ENCODE data around the gene GPX4. TPM values are rescaled to one million over a fixed set of nuclear protein-coding genes. Genes with fewer than 3 reads are reported as not detected.

Gene GPX4
- total and polyA plus RNA-seq, 3 donors from 2014 or later = 1,153 to 1,893 (median 1,773) TPM

GRCh38 chr19:1107661-1108261 lies 4.0 kb downstream of the GPX4 start:
- intact Hi-C loops (cut with DNase I; ENCODE audit: low total_unique reads) = no loop called here
- peaks cover 45% of the 10 kb centered on the region for H3K4me1 ChIP-seq
- 58 to 78% methylated on average over 2 to 25 of the region's 25 CpGs for WGBS, 2 donors
- no peaks in the 10 kb centered on the region for H3K9me3 ChIP-seq
- H3K27ac ChIP-seq = no peak overlapping the region
- no peak for TF ChIP-seq POLR2A (IDR thresholded peaks at IDR 0.05)
- TF ChIP-seq, protein P1, sequence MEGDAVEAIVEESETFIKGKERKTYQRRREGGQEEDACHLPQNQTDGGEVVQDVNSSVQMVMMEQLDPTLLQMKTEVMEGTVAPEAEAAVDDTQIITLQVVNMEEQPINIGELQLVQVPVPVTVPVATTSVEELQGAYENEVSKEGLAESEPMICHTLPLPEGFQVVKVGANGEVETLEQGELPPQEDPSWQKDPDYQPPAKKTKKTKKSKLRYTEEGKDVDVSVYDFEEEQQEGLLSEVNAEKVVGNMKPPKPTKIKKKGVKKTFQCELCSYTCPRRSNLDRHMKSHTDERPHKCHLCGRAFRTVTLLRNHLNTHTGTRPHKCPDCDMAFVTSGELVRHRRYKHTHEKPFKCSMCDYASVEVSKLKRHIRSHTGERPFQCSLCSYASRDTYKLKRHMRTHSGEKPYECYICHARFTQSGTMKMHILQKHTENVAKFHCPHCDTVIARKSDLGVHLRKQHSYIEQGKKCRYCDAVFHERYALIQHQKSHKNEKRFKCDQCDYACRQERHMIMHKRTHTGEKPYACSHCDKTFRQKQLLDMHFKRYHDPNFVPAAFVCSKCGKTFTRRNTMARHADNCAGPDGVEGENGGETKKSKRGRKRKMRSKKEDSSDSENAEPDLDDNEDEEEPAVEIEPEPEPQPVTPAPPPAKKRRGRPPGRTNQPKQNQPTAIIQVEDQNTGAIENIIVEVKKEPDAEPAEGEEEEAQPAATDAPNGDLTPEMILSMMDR (IDR thresholded peaks at IDR 0.05) = no peak
- H3K36me3 ChIP-seq (ENCODE audit: low read depth, missing control alignments) = no peaks in the 10 kb centered on the region
- DNase-seq = no peak
- H3K27me3 ChIP-seq = no peaks in the 10 kb centered on the region
- H3K4me3 ChIP-seq = no peak overlapping the region

GRCh38 chr19:1108291-1109031 lies 4.7 kb downstream of the GPX4 start:
- H3K36me3 ChIP-seq (ENCODE audit: low read depth, missing control alignments) = no peaks in the 10 kb centered on the region
- 57 to 78% methylated on average over 29 to 62 of the region's 89 CpGs for WGBS, 2 donors

DNA sequence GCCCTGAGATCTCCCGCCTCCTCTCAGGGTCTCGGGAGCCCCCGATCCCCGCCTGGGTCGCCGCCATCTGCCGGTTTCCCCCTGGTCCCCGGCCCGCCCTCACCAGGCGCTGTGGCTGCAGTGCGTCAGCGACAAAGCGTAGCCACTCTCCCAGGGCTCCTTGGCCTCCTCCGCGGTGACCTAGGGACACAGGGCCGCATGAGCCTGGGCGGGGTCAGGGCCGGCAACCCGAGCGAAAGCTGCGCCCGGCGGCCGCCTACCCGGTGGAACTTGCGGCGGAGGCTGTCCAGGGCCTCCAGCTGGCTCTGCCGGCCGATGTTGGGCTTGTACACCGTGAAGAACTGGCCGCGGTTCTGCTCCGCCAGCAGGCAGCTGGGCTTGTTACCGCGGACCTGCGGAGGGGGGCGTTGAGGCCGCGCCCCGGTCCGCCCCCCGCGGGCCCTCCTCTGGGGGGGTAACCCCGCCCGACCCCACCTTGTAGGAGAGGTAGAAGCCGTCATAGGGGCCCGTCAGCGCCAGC lies 5.3 kb downstream of the GPX4 start:
- whole genome bisulfite sequencing, 2 donors = 64 to 87% methylated on average over 10 to 45 of the region's 48 CpGs
- Histone ChIP-seq H3K4me1 (peaks cover 48% of the 10 kb centered on the region), H3K27ac (no peak overlapping the region), H3K9me3 (no peaks in the 10 kb centered on the region), H3K4me3 (peak overlapping the region in 1 of 2 donors; percentile 2), H3K36me3 (ENCODE audit: low read depth, missing control alignments) (no peaks in the 10 kb centered on the region), H3K27me3 (no peaks in the 10 kb centered on the region)
- TF ChIP-seq, protein P1 (IDR thresholded peaks at IDR 0.05) = no peak
- no peak for TF ChIP-seq POLR2A (IDR thresholded peaks at IDR 0.05)
- intact Hi-C loops (cut with DNase I; ENCODE audit: low total_unique reads) = no loop called here
- no peak for DNase-seq

More at GRCh38 chr19:1108291-1109031, 4.7 kb downstream of the GPX4 start:
- intact Hi-C loops (cut with DNase I; ENCODE audit: low total_unique reads) = no loop called here
- Histone ChIP-seq H3K9me3 (no peaks in the 10 kb centered on the region), H3K4me1 (peaks cover 45% of the 10 kb centered on the region), H3K27me3 (no peaks in the 10 kb centered on the region), H3K27ac (no peak overlapping the region), H3K4me3 (peak overlapping the region in 1 of 2 donors; percentile 2)
- DNase-seq = no peak
- TF ChIP-seq, protein P1 (IDR thresholded peaks at IDR 0.05) = no peak
- no peak for TF ChIP-seq POLR2A (IDR thresholded peaks at IDR 0.05)

DNA sequence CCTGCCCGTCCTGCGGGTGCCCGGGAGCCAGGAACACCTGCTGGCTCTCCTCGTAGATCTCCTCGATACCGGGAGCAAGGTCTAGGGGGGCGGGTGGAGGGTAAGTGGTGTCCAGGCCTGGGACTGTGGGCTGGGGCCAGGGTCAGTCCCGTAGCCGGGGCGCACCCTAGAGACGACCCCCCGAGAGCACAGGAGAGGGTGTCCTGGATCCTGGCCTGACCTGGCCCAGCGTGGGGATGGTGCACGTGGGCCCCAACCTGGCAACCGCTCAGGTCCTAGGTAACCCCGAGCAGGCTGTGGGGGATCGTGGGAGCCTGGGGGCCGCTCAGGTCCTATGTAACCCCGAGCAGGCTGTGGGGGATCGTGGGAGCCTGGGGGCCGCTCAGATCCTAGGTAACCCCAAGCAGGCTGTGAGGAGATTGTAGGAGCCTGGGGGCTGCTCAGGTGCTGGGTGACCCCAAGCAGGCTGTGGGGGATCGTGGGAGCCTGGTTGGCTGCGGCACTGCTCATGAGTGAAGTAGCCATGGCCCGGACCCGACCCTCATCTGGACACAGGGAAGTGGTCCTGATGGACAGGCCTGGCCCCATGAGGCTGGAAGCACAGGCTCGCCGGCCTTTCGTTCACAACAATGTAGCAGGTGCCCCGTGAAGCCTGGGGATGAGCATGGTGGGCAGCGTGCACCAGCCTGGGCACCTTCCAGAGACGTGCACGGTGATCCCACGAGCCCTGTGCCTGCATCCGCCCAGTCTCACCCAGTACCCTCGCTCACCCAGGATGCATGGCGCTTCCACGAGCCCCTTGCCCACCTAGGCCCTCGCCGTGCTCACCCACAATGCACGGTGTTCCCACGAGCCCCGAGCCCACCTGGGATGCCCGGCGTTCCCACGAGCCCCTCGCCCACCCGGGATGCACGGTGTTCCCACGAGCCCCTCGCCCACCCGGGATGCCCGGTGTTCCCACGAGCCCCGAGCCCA lies 6.2 kb downstream of the GPX4 start:
- no peak overlapping the region for H3K27ac ChIP-seq
- intact Hi-C loops (cut with DNase I; ENCODE audit: low total_unique reads) = loop anchor here (5.0 kb wide), 1 partner anchor 62 kb away; the partner anchor contains the start of gene SBNO2
- no peaks in the 10 kb centered on the region for H3K9me3 ChIP-seq
- peaks cover 46% of the 10 kb centered on the region for H3K4me1 ChIP-seq
- TF ChIP-seq, protein P1 (IDR thresholded peaks at IDR 0.05) = no peak
- no peak for TF ChIP-seq POLR2A (IDR thresholded peaks at IDR 0.05)
- no peaks in the 10 kb centered on the region for H3K36me3 ChIP-seq (ENCODE audit: low read depth, missing control alignments)
- H3K4me3 ChIP-seq = no peak overlapping the region
- WGBS, 2 donors = 79 to 90% methylated on average over 29 to 54 of the region's 54 CpGs
- DNase-seq = no peak
- no peaks in the 10 kb centered on the region for H3K27me3 ChIP-seq

Measured in testis (tissue), 3 donors.